ENCODE measurements around the gene DOK1. TPM values are rescaled to one million over a fixed set of nuclear protein-coding genes. Genes with fewer than 3 reads are reported as not detected.

DOK1 gene
- total RNA-seq, 1 experiment from 2014 or later = 15.0 TPM

DNA sequence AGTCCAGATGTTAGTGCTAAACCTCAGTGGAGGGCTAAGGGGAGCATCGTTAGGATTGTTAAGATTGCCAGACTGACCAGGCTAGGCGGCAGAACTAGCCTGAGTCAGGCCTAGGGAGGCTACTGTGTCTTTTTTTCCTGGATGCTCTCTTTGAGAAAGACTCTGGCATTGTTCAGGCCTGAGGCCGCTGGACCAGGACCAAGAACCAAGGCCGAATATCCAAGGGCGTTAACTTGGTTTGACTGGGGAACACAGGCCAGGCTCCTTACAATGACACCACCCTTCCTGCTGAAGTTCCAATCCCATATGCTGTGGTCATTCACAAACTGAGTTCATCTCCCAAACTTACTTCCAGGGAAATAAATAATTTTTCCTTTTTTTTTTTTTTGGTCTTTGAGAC is 14.2 kb upstream of the DOK1 start:
- Histone ChIP-seq H3K36me3 (ENCODE audit: low read depth) (no peaks in the 10 kb centered on the region), H3K27ac (no peak overlapping the region), H3K79me2 (ENCODE audit: low read depth) (no peaks in the 10 kb centered on the region), H4K20me1 (ENCODE audit: insufficient read depth) (no peaks in the 10 kb centered on the region), H3K4me2 (no peak overlapping the region), H3K4me3 (no peak overlapping the region), H3K9me3 (ENCODE audit: insufficient read depth, low read depth) (no peaks in the 10 kb centered on the region), H3F3A (ENCODE audit: insufficient read depth, low read depth) (0 out of 2 replicates have a peak, but pooled peaks cover 5% of the 10 kb centered on the region), H3K27me3 (ENCODE audit: insufficient read depth, low read depth) (no peaks in the 10 kb centered on the region), H3K9me2 (ENCODE audit: insufficient read depth) (no peaks in the 10 kb centered on the region), H2AFZ (no peak overlapping the region), H3K4me1 (replicated peaks; ENCODE audit: insufficient read depth) (no peaks in the 10 kb centered on the region)
- DNase-seq = no peak
- ChIA-PET CTCF (no interaction called here), POLR2A (ENCODE audit: unreplicated experiment) (no interaction called here)
- BruUV-seq (replicated peaks) = no TSS peak
- no peak for TF ChIP-seq EZH2 (IDR thresholded peaks at IDR 0.05; ENCODE audit: low read depth)
- no peak for TF ChIP-seq CTCF (conservative IDR thresholded peaks at IDR 0.05)
- intact Hi-C loops (cut with micrococcal nuclease; ENCODE audit: unreplicated experiment) = no loop called here

DNA sequence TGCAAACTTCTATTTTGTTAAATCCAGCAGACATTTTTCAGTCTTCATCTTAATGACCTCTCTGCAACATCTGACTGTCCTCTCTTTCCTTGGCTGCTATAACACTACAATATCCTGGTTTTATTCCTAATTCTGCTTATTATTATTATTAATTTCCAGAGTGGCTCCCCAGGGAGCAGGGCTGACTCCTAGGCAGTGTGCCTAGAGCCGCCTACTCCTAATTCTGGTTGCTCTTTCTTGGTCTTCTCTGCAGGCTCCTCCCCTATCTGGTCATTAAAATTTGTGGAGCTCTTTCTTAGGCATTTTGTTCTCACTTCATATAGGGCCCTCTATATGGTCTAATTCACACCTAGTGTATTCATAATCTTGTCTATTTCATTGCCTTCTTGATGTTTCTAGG is 11.5 kb upstream of the DOK1 start:
- Histone ChIP-seq H3K27ac (no peak overlapping the region), H3K4me2 (no peak overlapping the region), H2AFZ (no peak overlapping the region), H3K9me2 (ENCODE audit: insufficient read depth) (no peaks in the 10 kb centered on the region), H3K79me2 (ENCODE audit: low read depth) (no peaks in the 10 kb centered on the region), H4K20me1 (ENCODE audit: insufficient read depth) (no peaks in the 10 kb centered on the region), H3K9me3 (ENCODE audit: insufficient read depth, low read depth) (no peaks in the 10 kb centered on the region), H3K4me1 (replicated peaks; ENCODE audit: insufficient read depth) (no peaks in the 10 kb centered on the region), H3K36me3 (ENCODE audit: low read depth) (no peaks in the 10 kb centered on the region), H3K4me3 (no peak overlapping the region), H3F3A (ENCODE audit: insufficient read depth, low read depth) (peaks cover 9% of the 10 kb centered on the region; the same call in 1 of the 2 replicates), H3K27me3 (ENCODE audit: insufficient read depth, low read depth) (no peaks in the 10 kb centered on the region)
- intact Hi-C loops (cut with micrococcal nuclease; ENCODE audit: unreplicated experiment) = no loop called here
- ChIA-PET CTCF (interaction anchor here (0.7 kb wide), 1 partner anchor 209 kb away, joined by 3 read pairs; no protein-coding TSS in a partner anchor), POLR2A (ENCODE audit: unreplicated experiment) (no interaction called here)
- TF ChIP-seq CTCF (conservative IDR thresholded peaks at IDR 0.05) (no peak), EZH2 (IDR thresholded peaks at IDR 0.05; ENCODE audit: low read depth) (no peak)
- DNase-seq = no peak
- BruUV-seq (replicated peaks) = no TSS peak

GRCh38 chr2:74544634-74545033 is 9.9 kb upstream of the DOK1 start:
- Histone ChIP-seq H3K9me3 (ENCODE audit: insufficient read depth, low read depth) (no peaks in the 10 kb centered on the region), H3K27ac (no peak overlapping the region), H3K4me3 (no peak overlapping the region), H2AFZ (no peak overlapping the region), H3K4me1 (replicated peaks; ENCODE audit: insufficient read depth) (0 out of 2 replicates have a peak, but pooled peaks cover 1% of the 10 kb centered on the region), H4K20me1 (ENCODE audit: insufficient read depth) (no peaks in the 10 kb centered on the region), H3K27me3 (ENCODE audit: insufficient read depth, low read depth) (no peaks in the 10 kb centered on the region), H3F3A (ENCODE audit: insufficient read depth, low read depth) (peaks cover 23% of the 10 kb centered on the region; the same call in 1 of the 2 replicates), H3K79me2 (ENCODE audit: low read depth) (0 out of 2 replicates have a peak, but pooled peaks cover 2% of the 10 kb centered on the region), H3K9me2 (ENCODE audit: insufficient read depth) (no peaks in the 10 kb centered on the region), H3K36me3 (ENCODE audit: low read depth) (no peaks in the 10 kb centered on the region), H3K4me2 (no peak overlapping the region)
- no peak for DNase-seq
- POLR2A ChIA-PET (ENCODE audit: unreplicated experiment) = no interaction called here
- TF ChIP-seq EZH2 (IDR thresholded peaks at IDR 0.05; ENCODE audit: low read depth) (no peak), CTCF (conservative IDR thresholded peaks at IDR 0.05) (peak; percentile 43; the same call in 1 of the 2 replicates)
- intact Hi-C loops (cut with micrococcal nuclease; ENCODE audit: unreplicated experiment) = loop anchor here (5.0 kb wide), 1 partner anchor 62 kb away; the partner anchor contains the start of genes CCDC142 and TTC31
- BruUV-seq (replicated peaks) = no TSS peak
- CTCF ChIA-PET = interaction anchor here (0.8 kb wide), 1 partner anchor 13 kb away, joined by 3 read pairs; no protein-coding TSS in a partner anchor

Data from PC-9 (cell line).